Measurements from ENCODE around the gene RPS18. TPM values are rescaled to one million over a fixed set of nuclear protein-coding genes. Genes with fewer than 3 reads are reported as not detected.

RPS18 gene
- total and polyA plus RNA-seq, 3 experiments from 2014 or later: 3,797 to 7,106 (median 3,852) TPM

DNA sequence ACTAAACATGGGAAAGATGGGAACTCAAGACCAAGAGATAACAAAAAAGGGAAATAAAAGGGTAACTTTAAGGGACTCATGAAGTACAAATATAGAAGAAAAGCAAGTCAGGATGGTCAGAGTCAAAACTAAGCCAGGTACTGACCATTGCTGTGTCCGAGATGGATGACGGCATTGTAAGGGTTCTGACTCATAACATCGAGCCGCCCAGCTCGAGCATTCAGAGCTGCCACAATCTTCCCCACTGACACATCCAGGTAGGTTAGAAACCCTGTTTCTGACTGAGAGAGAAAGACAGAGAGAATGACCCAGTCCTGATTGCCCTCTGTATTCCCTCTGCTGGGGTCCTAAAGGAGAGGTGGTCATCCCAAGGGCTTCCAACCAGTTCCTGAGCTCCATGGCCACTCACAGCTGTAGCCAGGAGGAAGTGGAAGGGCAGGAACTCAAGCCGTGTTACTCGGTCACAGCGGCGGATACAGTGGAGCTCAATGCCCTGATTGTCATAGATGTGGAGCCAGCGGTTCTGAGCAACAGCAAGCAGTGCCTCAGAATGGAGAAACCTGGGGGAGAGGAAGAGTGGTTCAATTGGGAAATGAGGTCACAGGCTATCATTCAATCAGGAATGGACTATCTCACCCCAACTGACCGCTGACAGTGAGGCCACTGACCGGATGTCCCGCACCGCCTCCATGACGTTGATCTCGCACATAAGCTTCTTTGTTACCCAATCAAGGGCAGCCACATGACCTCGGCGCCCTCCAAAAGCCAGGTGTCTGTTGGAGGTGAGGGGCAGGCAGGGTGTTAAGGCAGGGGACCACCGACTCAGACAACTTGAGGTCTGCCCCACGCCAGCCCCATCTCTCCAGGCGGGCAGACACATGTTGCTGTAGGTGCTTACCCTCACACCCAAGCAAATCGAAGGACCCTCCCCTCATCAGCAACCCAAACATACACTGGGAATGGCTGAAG is 15.4 kb downstream of the RPS18 start:
- Mint-ChIP-seq H3K9me3 (no peaks in the 10 kb centered on the region), H3K27ac (peak overlapping the region in 6 of 8 donors; percentile 44 to 95 (median 73)), H3K27me3 (no peaks in the 10 kb centered on the region), H3K4me1 (peaks cover 37 to 50% (median 49%) of the 10 kb centered on the region in 3 donors), H3K4me3 (peak overlapping the region; percentile 89 to 99 (median 97)), H3K36me3 (peaks cover 6 to 68% (median 15%) of the 10 kb centered on the region in 3 donors)
- Histone ChIP-seq H3K27ac (ENCODE audit: low read depth, low read length) (no peak overlapping the region), H3K4me3 (ENCODE audit: low read length) (no peak overlapping the region), H3K9me3 (ENCODE audit: low read length) (no peaks in the 10 kb centered on the region), H3K27me3 (ENCODE audit: insufficient read depth, low read length, poor library complexity, severe bottlenecking) (no peaks in the 10 kb centered on the region), H3K4me1 (ENCODE audit: insufficient read depth, low read length) (peaks cover 24% of the 10 kb centered on the region), H3K36me3 (ENCODE audit: insufficient read depth, low read length) (peaks cover 34% of the 10 kb centered on the region)
- ChIA-PET POLR2A (interaction anchor here (0.7 to 3.6 kb wide), 7 partner anchors 8 to 58 kb away, joined by 3 to 41 read pairs (median 8); partner anchors contain the start of genes B3GALT4, RGL2 and ZBTB22), CTCF (interaction anchor here (0.8 to 5.3 kb wide), 3 partner anchors 9 to 25 kb away, joined by 3 to 38 read pairs (median 4); partner anchors contain the start of genes B3GALT4, RPS18 and VPS52)
- no peak for DNase-seq

DNA sequence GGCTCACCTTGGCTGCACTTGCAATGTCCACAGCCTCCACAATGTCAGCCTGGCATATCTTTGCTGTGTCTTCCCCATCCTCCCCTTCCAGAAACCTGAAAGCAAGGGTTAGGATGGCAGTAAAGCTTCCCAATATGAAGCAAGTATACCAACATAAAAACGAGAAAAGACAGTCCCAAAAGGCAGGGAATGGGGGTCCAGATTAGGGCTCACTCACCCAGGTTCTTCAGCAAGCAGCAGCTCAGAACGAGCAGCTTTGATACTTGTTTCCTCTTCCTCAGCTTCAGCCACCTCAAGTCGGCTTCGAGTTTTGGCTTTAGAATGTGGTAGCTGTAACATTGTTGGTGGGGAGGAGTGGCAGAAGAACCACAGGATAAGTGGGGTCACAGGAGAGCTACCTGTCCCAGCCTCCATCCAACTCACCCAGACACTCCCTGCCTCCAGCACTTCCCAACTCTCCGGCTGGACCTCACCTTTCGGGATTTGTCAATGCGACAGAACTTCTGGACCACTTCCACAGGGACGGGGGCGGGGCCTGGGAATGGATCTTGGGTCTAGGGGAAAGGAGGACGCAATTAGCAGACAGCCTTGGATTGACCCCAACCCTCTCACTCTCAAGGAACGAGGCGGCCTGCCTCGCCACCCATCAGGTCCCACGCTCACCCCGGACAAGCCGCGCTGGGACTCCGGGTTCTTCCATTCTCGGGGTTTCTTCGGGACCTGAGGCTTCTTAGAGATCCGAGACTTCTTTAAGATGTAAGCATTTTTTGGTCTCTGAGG is 16.5 kb downstream of the RPS18 start:
- peak overlapping the region; percentile 68 to 99 (median 94) for H3K27ac Mint-ChIP-seq
- peak overlapping the region; percentile 83 for H3K27ac ChIP-seq (ENCODE audit: low read depth, low read length)
- peaks cover 40% of the 10 kb centered on the region for H3K36me3 ChIP-seq (ENCODE audit: insufficient read depth, low read length)
- peaks cover 24% of the 10 kb centered on the region for H3K4me1 ChIP-seq (ENCODE audit: insufficient read depth, low read length)
- H3K4me3 Mint-ChIP-seq: peak overlapping the region; percentile 89 to 99 (median 97)
- no peaks in the 10 kb centered on the region for H3K27me3 ChIP-seq (ENCODE audit: insufficient read depth, low read length, poor library complexity, severe bottlenecking)
- peaks cover 6 to 68% (median 15%) of the 10 kb centered on the region in 3 donors for H3K36me3 Mint-ChIP-seq
- H3K4me3 ChIP-seq (ENCODE audit: low read length): peak overlapping the region; percentile 99
- no peaks in the 10 kb centered on the region for H3K9me3 Mint-ChIP-seq
- CTCF ChIA-PET: interaction anchor here (1.0 to 5.3 kb wide), 7 partner anchors 10 to 57 kb away, joined by 4 to 38 read pairs (median 10); partner anchors contain the start of genes B3GALT4, RPS18 and VPS52
- H3K4me1 Mint-ChIP-seq: peaks cover 37 to 49% (median 49%) of the 10 kb centered on the region in 3 donors
- no peak for DNase-seq
- H3K9me3 ChIP-seq (ENCODE audit: low read length): no peaks in the 10 kb centered on the region
- POLR2A ChIA-PET: interaction anchor here (0.6 to 3.6 kb wide), 11 partner anchors 10 to 166 kb away, joined by 3 to 43 read pairs (median 8); partner anchors contain the start of genes B3GALT4, RGL2, RPS18 and VPS52
- no peaks in the 10 kb centered on the region for H3K27me3 Mint-ChIP-seq

DNA sequence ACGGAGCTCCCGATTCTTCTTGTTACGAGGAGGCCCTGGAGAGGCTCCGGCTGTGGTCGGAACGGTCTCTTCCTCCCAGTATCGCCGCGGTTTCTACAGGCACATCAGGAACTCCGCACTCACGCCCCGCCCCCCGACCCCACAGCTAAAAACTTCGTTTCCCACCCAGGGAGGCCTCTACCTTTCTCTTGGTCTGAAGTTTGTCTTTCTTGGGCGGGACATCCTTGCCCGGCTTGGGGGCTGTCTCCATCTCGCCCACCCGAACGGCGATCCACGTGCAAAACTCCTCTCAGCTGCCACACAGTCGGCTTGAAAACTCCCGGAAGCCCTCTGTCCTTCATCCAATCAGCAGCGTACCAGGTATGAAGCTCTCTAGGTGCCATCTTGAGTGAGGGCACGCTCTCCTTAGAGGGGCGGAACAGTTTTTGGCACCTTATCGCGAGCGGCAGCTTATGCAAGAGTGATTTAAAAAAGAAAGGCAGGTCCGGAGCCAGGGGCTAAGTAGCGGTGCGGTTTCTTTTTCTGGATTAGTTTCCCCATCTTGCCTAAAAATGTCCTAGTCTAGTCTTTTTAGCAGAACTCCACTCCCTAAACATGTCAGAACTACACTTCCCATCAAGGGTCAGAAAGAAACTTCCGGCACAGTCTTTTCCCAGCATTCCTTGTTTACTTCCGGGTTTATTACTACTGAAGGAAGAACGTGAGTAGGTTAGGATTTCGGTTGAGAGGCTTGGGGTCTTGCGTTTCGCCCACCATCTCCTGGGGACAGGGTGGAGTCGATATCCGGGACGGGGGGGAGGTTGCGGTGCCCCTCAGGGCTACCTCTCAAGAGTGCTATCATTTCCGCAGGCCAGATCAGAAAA is 17.3 kb downstream of the RPS18 start, which contains the start of the genes PFDN6 and WDR46:
Gene PFDN6 (plus strand): TSS at position 681 of the 863 bp plus-strand sequence. CDS start 256 bp downstream, outside the sequence.
Gene WDR46 (minus strand): TSS at position 319 of the 863 bp plus-strand sequence. CDS start 69 bp downstream, at position 250.
- DNase-seq: peak; percentile 65 to 89 (median 84)
- Mint-ChIP-seq H3K36me3 (peaks cover 6 to 75% (median 18%) of the 10 kb centered on the region in 3 donors), H3K4me3 (peak within 1 kb of the TSS; percentile 89 to 99 (median 97)), H3K27ac (peak within 1 kb of the TSS; percentile 79 to 99 (median 96)), H3K27me3 (no peaks in the 10 kb centered on the region), H3K4me1 (peaks cover 37 to 52% (median 49%) of the 10 kb centered on the region in 3 donors), H3K9me3 (no peaks in the 10 kb centered on the region)
- no peaks in the 10 kb centered on the region for H3K9me3 ChIP-seq (ENCODE audit: low read length)
- ChIA-PET CTCF (interaction anchor here (1.0 to 5.3 kb wide), 7 partner anchors 10 to 56 kb away, joined by 4 to 38 read pairs (median 10); partner anchors contain the start of genes B3GALT4, RPS18 and VPS52), POLR2A (interaction anchor here (0.6 to 3.6 kb wide), 11 partner anchors 8 to 317 kb away, joined by 3 to 43 read pairs (median 4); partner anchors contain the start of genes B3GALT4, RGL2, RPS18 and VPS52)
- H3K27ac ChIP-seq (ENCODE audit: low read depth, low read length): peak within 1 kb of the TSS; percentile 83
- peak within 1 kb of the TSS; percentile 99 for H3K4me3 ChIP-seq (ENCODE audit: low read length)
- H3K27me3 ChIP-seq (ENCODE audit: insufficient read depth, low read length, poor library complexity, severe bottlenecking): no peaks in the 10 kb centered on the region
- peaks cover 24% of the 10 kb centered on the region for H3K4me1 ChIP-seq (ENCODE audit: insufficient read depth, low read length)
- peaks cover 42% of the 10 kb centered on the region for H3K36me3 ChIP-seq (ENCODE audit: insufficient read depth, low read length)

DNA sequence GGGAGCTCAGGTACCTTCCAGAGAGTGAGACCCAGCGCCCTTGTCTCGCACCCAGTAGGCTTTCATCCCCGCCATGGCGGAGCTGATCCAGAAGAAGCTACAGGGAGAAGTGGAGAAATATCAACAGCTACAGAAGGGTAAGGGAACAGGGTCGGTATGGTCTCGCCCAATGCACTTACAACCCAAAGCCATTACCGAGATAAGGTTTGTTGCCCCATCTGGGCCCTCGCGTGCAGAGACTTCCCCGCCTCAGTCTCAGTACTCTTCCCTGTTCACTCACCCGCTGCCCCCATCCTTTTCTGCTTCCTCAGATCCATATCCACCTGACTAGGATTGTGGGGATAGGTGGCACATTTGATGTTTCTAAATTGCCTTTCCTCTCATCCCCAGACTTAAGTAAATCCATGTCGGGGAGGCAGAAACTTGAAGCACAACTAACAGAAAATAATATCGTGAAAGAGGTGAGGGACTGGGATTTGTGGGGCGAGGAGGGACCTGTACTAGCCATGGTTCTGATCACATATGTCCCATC is 18.0 kb downstream of the RPS18 start:
- ChIA-PET POLR2A (interaction anchor here (1.1 to 3.6 kb wide), 10 partner anchors 9 to 318 kb away, joined by 3 to 43 read pairs (median 8); partner anchors contain the start of genes B3GALT4, RGL2, RPS18 and VPS52), CTCF (interaction anchor here (1.2 to 5.3 kb wide), 6 partner anchors 10 to 55 kb away, joined by 4 to 38 read pairs (median 10); partner anchors contain the start of genes B3GALT4, RPS18 and VPS52)
- Histone ChIP-seq H3K4me3 (ENCODE audit: low read length) (peak overlapping the region; percentile 99), H3K27ac (ENCODE audit: low read depth, low read length) (peak overlapping the region; percentile 83), H3K9me3 (ENCODE audit: low read length) (no peaks in the 10 kb centered on the region), H3K4me1 (ENCODE audit: insufficient read depth, low read length) (peaks cover 24% of the 10 kb centered on the region), H3K36me3 (ENCODE audit: insufficient read depth, low read length) (peaks cover 35% of the 10 kb centered on the region), H3K27me3 (ENCODE audit: insufficient read depth, low read length, poor library complexity, severe bottlenecking) (no peaks in the 10 kb centered on the region)
- H3K27ac Mint-ChIP-seq: peak overlapping the region; percentile 79 to 99 (median 96)
- H3K36me3 Mint-ChIP-seq: peaks cover 6 to 75% (median 17%) of the 10 kb centered on the region in 3 donors
- no peak for DNase-seq
- no peaks in the 10 kb centered on the region for H3K27me3 Mint-ChIP-seq
- H3K4me1 Mint-ChIP-seq: peaks cover 37 to 52% (median 49%) of the 10 kb centered on the region in 3 donors
- no peaks in the 10 kb centered on the region for H3K9me3 Mint-ChIP-seq
- peak overlapping the region; percentile 89 to 99 (median 97) for H3K4me3 Mint-ChIP-seq

DNA sequence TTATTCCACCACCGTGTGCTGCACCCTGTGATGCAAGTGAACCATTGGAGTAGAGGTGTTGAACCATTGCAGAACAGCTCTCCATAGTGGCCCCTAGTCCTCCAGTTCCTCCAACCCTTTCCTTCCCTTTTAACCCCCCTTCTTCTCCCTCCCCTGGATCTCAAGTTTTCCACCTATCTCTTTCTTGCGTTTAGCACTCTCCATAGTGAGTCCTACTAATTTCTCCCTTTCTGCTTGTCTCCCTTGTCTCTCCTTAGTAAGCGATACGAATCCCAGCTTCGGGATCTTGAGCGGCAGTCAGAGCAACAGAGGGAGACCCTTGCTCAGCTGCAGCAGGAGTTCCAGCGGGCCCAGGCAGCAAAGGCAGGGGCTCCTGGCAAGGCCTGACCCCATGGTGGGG is 18.6 kb downstream of the RPS18 start:
- CTCF ChIA-PET: interaction anchor here (1.2 to 5.3 kb wide), 5 partner anchors 9 to 54 kb away, joined by 4 to 38 read pairs (median 11); partner anchors contain the start of genes B3GALT4, RPS18 and VPS52
- H3K27ac Mint-ChIP-seq: peak overlapping the region in 7 of 8 donors; percentile 79 to 99 (median 95)

DNA sequence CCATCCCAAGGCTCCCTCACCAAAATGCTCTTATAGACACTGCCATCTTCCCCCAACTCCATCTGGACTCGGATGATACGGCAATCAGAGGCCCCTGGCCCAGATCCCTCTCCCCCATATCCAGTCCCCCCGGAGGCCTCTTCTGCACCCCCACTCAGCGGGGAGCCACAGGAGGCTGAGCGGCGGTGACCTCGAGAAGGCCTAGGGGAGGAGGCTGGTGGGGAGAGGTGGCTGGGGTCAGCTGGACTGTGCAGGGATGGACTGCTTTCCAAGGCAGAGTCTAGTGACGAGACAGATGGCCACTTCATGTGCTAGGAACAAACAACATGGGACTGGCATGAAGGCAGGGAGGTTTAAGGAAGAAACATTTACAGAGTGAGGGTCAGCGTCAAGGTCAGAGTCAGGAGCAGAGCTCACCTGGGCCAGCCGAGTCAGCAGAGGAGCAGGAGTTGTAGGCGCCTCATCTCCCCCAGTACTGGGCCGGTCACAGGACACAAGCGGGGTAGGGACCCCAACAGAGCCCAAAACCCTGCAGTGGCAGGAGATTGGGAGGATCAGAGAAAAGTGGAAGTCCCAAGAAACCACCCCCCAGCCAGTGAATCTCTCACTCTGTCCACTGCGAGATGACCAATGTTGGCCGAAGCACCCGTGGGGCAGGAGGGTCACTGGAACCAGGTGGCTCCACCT is 21.3 kb downstream of the RPS18 start:
- Histone ChIP-seq H3K4me1 (ENCODE audit: insufficient read depth, low read length) (peaks cover 24% of the 10 kb centered on the region), H3K27ac (ENCODE audit: low read depth, low read length) (no peak overlapping the region), H3K4me3 (ENCODE audit: low read length) (no peak overlapping the region), H3K36me3 (ENCODE audit: insufficient read depth, low read length) (peaks cover 27% of the 10 kb centered on the region), H3K9me3 (ENCODE audit: low read length) (no peaks in the 10 kb centered on the region), H3K27me3 (ENCODE audit: insufficient read depth, low read length, poor library complexity, severe bottlenecking) (no peaks in the 10 kb centered on the region)
- peak overlapping the region in 2 of 8 donors; percentile 70 to 88 for H3K27ac Mint-ChIP-seq
- DNase-seq: no peak
- no peaks in the 10 kb centered on the region for H3K9me3 Mint-ChIP-seq
- H3K27me3 Mint-ChIP-seq: peaks cover 0 to under 1% of the 10 kb centered on the region in 2 donors
- peaks cover 42 to 53% (median 46%) of the 10 kb centered on the region in 3 donors for H3K4me1 Mint-ChIP-seq
- H3K4me3 Mint-ChIP-seq: peak overlapping the region in 1 of 7 donors; percentile 38
- H3K36me3 Mint-ChIP-seq: peaks cover 3 to 72% (median 15%) of the 10 kb centered on the region in 3 donors
- ChIA-PET CTCF (interaction anchor here (1.3 to 2.0 kb wide), 2 partner anchors 15 to 52 kb away, joined by 4 to 5 read pairs; no protein-coding TSS in a partner anchor), POLR2A (interaction anchor here (0.9 kb wide), 1 partner anchor 16 kb away, joined by 3 read pairs; no protein-coding TSS in a partner anchor)

More for the DNA sequence above, 18.6 kb downstream of the RPS18 start:
- Mint-ChIP-seq H3K9me3 (no peaks in the 10 kb centered on the region), H3K36me3 (peaks cover 6 to 77% (median 17%) of the 10 kb centered on the region in 3 donors), H3K27me3 (no peaks in the 10 kb centered on the region), H3K4me3 (peak overlapping the region; percentile 89 to 99 (median 97)), H3K4me1 (peaks cover 37 to 52% (median 49%) of the 10 kb centered on the region in 3 donors)
- Histone ChIP-seq H3K36me3 (ENCODE audit: insufficient read depth, low read length) (peaks cover 35% of the 10 kb centered on the region), H3K27me3 (ENCODE audit: insufficient read depth, low read length, poor library complexity, severe bottlenecking) (no peaks in the 10 kb centered on the region), H3K4me3 (ENCODE audit: low read length) (peak overlapping the region; percentile 99), H3K27ac (ENCODE audit: low read depth, low read length) (no peak overlapping the region), H3K4me1 (ENCODE audit: insufficient read depth, low read length) (peaks cover 24% of the 10 kb centered on the region), H3K9me3 (ENCODE audit: low read length) (no peaks in the 10 kb centered on the region)
- DNase-seq: no peak
- POLR2A ChIA-PET: interaction anchor here (2.8 to 3.6 kb wide), 4 partner anchors 9 to 54 kb away, joined by 20 to 43 read pairs (median 38); partner anchors contain the start of genes B3GALT4, RGL2, RPS18 and VPS52

Data from CD8-positive, alpha-beta memory T cell (primary cell).